Peyer's patch (tissue), 4 donors: ENCODE measurements around the gene CD47.

ENCODE experiments used
- CTCF ChIP-seq, 6 experiments: fragments of 450-650 bp in 4 of 6; fragments of 200-600 bp in 2 of 6; sonication (generic) in 1 of 6; IDR thresholded peaks; one replicate each; pipeline ENCODE4 v1.5.1; 2017 to 2019; ENCODE audit warnings: antibody characterized with exemption in 6 of 6, mild to moderate bottlenecking in 3 of 6, moderate library complexity in 1 of 6
- POLR2A ChIP-seq, 2 donors: fragments of 450-650 bp; IDR thresholded peaks; one replicate each; pipeline ENCODE4 v1.5.1; 2017; ENCODE audit warnings: antibody characterized with exemption in 2 of 2, mild to moderate bottlenecking in 2 of 2, moderate library complexity in 2 of 2

GRCh38 chr3:108126348-108126747 is 35.5 kb upstream of the CD47 start:
- TF ChIP-seq CTCF (IDR thresholded peaks at IDR 0.05): no peak
- TF ChIP-seq POLR2A (IDR thresholded peaks at IDR 0.05): no peak
